ENCODE measurements around the gene HOXD4.

The HOXD4 gene

DNA sequence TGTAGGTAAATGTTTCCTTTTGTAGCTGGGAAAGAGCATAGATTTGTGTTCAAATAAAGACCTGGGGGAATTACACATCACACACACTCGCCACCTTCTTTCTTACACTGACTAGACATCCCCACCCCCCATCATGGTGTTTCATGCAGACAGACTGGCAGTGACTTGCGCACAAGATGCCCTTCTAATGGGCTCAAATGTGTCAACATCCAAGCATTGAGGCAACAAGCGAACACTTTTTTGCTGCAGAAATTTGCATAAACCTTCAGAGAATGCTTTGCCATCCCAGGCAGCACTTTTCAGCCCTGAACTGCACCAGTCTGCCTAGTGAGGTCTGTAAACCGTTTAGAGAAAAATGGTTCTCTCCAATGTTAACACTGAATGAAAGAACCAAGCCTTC lies 17.3 kb upstream of the HOXD4 start:
- TF ChIP-seq, protein P1, sequence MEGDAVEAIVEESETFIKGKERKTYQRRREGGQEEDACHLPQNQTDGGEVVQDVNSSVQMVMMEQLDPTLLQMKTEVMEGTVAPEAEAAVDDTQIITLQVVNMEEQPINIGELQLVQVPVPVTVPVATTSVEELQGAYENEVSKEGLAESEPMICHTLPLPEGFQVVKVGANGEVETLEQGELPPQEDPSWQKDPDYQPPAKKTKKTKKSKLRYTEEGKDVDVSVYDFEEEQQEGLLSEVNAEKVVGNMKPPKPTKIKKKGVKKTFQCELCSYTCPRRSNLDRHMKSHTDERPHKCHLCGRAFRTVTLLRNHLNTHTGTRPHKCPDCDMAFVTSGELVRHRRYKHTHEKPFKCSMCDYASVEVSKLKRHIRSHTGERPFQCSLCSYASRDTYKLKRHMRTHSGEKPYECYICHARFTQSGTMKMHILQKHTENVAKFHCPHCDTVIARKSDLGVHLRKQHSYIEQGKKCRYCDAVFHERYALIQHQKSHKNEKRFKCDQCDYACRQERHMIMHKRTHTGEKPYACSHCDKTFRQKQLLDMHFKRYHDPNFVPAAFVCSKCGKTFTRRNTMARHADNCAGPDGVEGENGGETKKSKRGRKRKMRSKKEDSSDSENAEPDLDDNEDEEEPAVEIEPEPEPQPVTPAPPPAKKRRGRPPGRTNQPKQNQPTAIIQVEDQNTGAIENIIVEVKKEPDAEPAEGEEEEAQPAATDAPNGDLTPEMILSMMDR (IDR thresholded peaks at IDR 0.05; ENCODE audit: insufficient read depth, low read depth, low read length, missing control alignments), result no peak
- H3K4me3 ChIP-seq (ENCODE audit: low read length), result no peak overlapping the region
- DNase-seq (ENCODE audit: low read depth), result no peak

GRCh38 chr2:176135035-176135440 lies 16.3 kb upstream of the HOXD4 start:
- no peak overlapping the region for H3K4me3 ChIP-seq (ENCODE audit: low read length)
- TF ChIP-seq, protein P1 (IDR thresholded peaks at IDR 0.05; ENCODE audit: insufficient read depth, low read depth, low read length, missing control alignments), result no peak
- no peak for DNase-seq (ENCODE audit: low read depth)

- TF ChIP-seq, protein P1 (IDR thresholded peaks at IDR 0.05; ENCODE audit: insufficient read depth, low read depth, low read length, missing control alignments), result no peak
- DNase-seq (ENCODE audit: low read depth), result peak; percentile 14
- no peak overlapping the region for H3K4me3 ChIP-seq (ENCODE audit: low read length)
Measured at GRCh38 chr2:176136374-176137251, 14.7 kb upstream of the HOXD4 start.

- no peak for DNase-seq (ENCODE audit: low read depth)
- TF ChIP-seq, protein P1 (IDR thresholded peaks at IDR 0.05; ENCODE audit: insufficient read depth, low read depth, low read length, missing control alignments), result no peak
- no peak overlapping the region for H3K4me3 ChIP-seq (ENCODE audit: low read length)
Measured at GRCh38 chr2:176137252-176137580, 14.1 kb upstream of the HOXD4 start.

- H3K4me3 ChIP-seq (ENCODE audit: low read length), result no peak overlapping the region
- TF ChIP-seq, protein P1 (IDR thresholded peaks at IDR 0.05; ENCODE audit: insufficient read depth, low read depth, low read length, missing control alignments), result no peak
- no peak for DNase-seq (ENCODE audit: low read depth)
Measured at GRCh38 chr2:176137906-176138305, 13.4 kb upstream of the HOXD4 start.

DNA sequence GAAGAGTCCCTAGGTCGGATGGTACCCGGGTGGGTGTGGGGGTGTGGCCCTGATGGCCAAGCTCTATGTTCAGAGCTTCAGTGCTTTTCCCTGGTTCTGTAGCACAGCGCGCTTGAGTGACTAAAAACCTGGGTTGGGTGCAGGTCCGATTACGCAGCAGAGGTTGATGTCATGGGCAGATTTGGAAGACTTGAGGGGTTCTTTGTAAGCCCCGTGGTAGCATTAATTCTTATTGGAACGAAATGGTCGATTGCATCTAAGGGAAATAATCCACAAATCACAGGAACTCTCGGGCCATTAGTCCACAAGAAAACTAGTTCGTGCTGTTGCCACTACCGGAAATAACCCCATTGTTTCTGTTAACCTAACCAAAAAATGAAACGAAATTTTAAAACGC lies 12.8 kb upstream of the HOXD4 start:
- no peak overlapping the region for H3K4me3 ChIP-seq (ENCODE audit: low read length)
- TF ChIP-seq, protein P1 (IDR thresholded peaks at IDR 0.05; ENCODE audit: insufficient read depth, low read depth, low read length, missing control alignments), result no peak
- no peak for DNase-seq (ENCODE audit: low read depth)
